Suppressor macrophage (primary cell): Measurements from ENCODE around the gene WDR76.
A peak's percentile ranks its signal among the peaks of the same experiment; 100 is the strongest.
"Not testable (repeated sequence)": the region's sequence is repeated elsewhere in the genome, so short reads cannot be mapped to it uniquely, and the experiment has no call there.

ENCODE experiments used
- DNase-seq, 4 experiments: peaks; one replicate each; pipeline ENCODE4 v3.0.0-alpha.2; 2020 to 2022
- total RNA-seq, 17 experiments: gene quantifications; one replicate each; lab custom pipeline; 2026; ENCODE audit warnings: mixed read lengths in 6 of 17, inconsistent platforms in 3 of 17; lab: John Stamatoyannopoulos, UW

WDR76 gene
- total RNA-seq, result 6.0 to 45.6 (median 22.8) reads per million in 17 experiments

DNA sequence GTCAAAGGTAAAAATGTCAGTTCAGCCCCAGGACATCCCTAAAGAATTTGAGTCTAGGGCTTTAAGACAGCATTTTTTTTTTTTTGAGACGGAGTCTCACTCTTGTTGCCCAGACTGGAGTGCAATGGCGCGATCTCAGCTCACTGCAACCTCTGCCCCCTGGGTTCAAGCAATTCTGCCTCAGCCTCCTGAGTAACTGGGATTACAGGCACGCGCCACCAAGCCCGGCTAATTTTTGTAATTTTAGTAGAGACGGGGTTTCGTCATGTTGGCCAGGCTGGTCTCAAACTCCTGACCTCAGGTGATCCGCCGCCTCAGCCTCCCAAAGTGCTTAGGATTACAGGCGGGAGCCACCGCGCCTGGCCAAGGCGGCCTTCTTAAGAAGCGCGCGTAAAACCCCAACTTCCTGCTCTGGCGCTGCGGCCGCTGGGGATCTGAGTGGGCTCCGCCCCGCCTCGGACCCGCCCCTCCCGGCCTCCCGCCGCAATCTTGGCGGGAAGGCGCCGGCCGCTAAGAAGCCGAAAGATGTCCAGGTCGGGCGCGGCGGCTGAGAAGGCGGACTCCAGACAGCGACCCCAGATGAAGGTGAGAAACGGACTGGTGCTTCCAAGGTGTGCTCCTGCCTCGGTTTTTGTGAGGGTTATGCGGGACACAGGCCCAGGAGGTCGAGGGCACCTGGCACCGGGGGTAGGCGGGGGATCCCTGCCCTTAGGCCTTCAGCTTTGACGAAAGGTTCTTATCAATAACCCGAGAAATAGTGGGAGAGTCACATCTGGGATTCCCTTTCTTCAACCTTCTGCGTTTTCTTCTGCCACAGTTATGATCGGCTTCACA is at the start of gene WDR76:
Gene WDR76, plus strand, starts transcription at position 495 of the 834 bp plus-strand sequence. Its CDS starts 31 bp downstream, at position 526.
- peak; percentile 88 to 94 (median 91) for DNase-seq

DNA sequence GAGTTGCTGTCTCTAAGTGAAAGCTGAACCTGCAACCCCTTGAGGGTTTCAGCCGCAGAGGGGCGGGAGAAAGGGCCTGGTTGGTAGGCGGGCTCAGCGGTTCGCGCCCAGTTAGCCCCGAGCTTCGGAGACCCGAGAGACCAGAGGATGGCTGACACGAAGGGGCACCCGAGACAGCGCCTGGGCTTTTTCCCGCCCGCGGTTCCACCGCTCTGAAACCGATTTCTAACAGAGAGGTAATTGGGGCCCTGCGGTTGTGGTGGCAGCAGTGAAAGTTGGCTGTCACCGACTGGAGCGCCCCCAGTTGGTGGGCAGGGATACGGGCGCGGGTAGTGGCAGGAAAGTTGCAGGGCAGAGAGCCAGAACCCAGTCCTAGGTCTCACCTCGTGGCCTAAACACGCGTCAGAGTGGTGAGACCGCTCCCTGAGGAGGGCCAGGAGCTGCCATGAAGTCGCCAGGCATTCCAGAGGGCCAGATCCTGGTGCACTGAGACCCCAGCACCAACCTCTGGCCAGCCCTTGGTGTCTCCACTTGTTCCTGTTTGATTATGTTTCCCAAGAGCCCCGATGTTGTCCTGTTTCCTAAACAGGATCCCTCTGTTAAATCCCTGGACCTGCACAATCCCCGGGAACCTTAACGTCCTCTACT is 49.4 kb upstream of the WDR76 start:
- DNase-seq, result peak; percentile 70 to 86 (median 77)

DNA sequence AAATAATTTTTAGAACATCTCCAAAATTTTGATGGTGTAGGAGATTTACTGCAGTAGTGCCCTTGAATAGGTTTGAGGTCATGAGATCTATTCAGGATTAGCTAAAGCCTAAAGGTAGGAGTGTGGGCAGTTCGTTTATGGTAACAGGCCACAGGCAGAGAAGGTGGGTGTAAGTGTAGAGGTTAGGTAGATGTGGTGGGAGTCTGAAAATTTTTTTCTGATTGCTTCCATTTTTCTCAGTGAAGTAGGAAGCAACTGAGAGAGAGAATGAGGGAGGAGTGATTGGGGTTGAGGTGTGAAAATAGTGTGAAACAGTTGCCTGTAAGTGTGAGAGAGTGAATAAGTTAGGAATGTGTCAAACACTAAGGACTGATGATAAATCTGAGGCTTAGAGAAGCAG is 47.8 kb upstream of the WDR76 start:
- DNase-seq, result no peak

DNA sequence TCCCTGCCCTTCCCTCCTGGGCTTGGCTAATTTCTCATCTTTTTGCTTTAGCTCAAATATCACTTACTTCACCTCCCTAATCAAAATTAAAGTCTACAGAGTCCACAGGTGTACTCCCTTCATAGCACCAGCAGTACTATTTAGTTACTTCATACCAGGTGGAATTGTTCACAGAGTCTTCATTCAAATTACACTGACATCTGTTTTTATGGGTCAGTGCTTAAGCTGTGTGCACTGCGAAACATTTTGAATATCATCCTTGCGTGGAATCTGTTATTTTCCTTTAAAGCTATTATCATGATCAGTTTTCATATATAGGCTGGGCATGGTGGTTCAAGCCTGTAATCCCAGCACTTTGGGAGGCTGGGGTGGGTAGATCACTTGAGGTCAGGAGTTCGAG is 37.4 kb upstream of the WDR76 start:
- no peak for DNase-seq

DNA sequence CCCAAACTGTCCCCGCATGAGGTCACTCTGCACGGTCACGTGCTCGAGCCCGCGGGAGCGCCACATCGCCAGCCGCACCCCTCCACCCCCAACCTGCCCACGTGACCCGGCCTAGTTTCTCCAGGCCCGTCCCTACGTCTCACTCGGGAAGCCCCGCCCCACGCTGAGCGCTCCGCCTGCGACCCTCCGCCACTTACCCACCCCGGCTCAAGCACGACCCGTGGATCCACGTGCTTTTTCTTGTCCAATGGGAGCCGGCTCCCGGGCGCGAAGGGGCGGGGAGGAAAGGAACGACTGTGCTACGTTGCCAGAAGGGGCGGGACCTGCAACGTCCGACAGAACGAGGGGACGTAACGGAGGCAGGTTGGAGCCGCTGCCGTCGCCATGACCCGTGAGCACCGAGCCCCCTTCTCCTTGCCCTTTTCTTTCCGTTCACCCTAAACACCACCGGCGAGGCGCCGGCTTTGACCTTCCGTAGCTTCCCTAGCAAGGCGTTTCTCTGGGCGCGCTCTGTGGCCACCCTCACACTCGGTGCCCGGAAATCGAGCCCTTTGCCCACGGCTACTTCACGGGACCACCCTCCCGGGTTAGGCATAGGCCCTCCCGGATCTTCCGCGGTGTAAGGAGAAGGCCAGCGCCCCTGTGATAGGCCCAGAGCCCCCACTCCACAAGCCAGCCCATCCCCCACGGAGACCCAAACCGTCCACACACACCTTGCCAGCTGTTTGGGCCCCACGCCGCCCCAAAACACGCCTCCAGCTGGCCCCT is 34.6 kb upstream of the WDR76 start, which contains the start of gene SERF2:
Gene SERF2, plus strand, starts transcription at position 328 of the 768 bp plus-strand sequence. Its CDS starts 57 bp downstream, at position 385.
- DNase-seq, result peak; percentile 100

DNA sequence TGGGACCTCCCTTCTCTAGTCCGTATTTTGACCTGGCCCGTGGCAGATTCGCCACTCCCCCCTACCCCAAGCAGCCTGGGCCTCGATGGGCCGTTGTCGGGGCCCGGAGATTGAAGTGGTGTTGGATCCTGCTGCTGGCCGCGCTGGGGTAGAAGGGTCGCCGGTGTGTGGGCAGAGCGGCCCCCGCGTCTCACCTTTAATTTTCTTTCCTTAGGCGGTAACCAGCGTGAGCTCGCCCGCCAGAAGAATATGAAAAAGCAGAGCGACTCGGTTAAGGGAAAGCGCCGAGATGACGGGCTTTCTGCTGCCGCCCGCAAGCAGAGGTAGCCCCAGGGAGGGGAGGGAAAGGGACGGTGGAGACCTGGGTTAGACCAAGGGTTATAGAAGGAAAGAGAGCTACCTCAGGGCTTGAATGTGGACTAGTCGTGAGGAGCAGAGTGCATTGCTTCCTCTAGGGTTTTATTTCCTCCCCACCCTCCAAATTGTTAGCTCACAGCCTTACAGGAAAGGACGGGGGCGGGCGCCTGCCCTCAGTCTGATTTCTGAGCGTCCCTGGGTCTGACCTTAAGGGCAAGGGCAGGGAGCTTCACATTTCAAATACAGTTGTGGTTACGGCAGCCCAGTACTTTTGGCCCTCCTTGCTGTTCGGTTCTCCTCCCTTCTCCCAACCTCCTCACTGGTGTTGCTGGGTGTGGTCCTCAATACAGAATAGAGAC is 33.9 kb upstream of the WDR76 start:
- peak; percentile 76 to 87 (median 86) for DNase-seq

DNA sequence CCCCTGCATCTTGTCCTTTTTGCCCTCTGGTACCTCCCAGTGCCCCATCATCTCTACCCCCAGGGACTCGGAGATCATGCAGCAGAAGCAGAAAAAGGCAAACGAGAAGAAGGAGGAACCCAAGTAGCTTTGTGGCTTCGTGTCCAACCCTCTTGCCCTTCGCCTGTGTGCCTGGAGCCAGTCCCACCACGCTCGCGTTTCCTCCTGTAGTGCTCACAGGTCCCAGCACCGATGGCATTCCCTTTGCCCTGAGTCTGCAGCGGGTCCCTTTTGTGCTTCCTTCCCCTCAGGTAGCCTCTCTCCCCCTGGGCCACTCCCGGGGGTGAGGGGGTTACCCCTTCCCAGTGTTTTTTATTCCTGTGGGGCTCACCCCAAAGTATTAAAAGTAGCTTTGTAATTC is 33.2 kb upstream of the WDR76 start:
- DNase-seq, result peak in 1 of 4 experiments; percentile 17

DNA sequence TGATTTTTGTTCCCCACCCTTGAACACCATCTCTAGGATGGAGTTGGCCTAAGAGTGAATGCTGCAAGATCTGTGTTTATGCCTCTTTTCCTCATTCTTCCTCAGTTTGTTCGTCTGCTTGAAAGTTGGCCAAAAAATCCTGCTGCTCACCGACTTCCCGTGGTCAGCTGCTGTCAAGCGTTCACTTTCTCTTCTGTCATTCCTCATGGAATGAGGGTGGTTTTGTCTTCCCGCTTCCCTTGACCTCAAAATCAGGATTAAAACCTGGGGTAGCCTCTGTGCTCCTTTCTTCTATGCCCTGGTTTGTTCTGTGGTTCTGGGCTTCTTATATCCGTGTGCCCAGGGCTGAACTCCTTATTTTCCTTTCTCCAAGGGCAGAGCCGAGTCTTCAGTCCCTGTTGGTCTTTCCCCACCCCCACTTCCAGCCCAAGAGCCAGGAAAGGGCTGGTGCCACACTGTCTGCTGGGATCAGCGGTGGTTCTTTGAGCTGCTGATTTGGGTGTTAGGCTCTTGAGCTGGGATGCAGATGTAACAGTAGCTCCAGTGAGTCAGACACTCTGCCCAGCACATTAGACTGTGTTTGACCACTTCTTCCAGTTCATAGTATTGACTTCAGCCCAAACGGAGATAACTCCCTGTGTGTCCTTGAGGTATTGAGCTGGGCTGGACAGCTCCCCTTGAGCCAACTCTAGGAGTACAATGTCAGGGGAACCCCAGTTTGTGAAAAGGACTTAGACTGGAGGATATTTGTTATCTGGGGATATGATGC is 32.3 kb upstream of the WDR76 start:
- no peak for DNase-seq

DNA sequence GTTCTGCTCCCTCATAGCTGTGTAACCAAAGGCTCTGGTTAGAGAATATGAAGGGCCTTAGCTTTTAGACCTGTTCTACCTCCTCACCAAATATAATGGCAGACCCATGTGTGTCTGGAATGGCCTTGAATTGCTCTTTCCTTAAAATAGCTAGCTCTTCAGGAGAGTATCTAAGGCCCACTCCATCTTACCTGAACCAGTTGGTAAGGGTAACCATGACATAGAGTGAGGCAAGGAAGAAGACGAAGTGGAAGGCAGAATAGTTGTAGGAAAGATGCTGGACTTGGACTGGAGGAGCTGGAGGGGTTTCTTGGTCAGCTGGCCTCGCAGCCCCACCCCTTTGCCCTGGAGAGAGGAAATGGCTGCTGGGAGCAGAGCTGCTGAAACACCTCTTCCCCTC is 31.6 kb upstream of the WDR76 start:
- DNase-seq, result no peak

DNA sequence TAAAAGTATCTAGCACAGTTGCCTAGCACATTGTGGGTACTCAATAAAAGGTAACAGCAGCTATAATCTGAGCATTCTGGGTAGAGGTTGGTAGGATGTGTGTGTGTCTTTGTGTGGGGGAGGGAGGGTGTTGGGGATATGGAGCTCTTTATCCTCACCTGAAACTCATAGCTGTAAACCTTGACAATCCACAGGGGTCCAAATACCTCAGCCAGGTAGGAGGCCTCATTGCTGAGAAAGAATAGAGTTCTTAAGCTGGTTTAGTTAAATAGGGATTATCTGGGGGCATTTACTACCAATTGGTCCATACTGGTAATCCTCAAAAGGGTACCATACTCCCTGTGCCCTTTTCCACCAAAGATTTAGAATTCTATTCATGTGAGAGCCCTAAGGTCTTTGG is 30.8 kb upstream of the WDR76 start:
- DNase-seq, result no peak

DNA sequence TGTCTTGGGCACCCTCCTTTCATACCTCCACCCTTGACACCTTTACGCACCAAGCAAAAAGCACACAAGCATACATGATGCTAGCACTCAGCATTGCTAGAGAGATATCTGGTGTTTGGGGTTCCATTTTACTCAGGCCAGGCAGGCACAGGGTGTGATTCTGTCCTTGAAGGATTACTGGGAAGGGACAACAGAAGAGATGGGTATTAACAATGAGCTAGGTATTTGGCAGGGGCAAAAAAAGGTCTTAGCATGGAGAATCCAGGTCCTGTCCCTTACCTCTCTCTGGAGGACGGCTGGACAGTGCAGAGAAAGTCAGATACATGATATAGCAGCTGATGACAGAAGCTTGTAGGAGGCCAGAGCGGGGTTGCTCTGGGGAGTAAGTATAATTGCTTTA is 30.2 kb upstream of the WDR76 start:
- DNase-seq, result no peak

DNA sequence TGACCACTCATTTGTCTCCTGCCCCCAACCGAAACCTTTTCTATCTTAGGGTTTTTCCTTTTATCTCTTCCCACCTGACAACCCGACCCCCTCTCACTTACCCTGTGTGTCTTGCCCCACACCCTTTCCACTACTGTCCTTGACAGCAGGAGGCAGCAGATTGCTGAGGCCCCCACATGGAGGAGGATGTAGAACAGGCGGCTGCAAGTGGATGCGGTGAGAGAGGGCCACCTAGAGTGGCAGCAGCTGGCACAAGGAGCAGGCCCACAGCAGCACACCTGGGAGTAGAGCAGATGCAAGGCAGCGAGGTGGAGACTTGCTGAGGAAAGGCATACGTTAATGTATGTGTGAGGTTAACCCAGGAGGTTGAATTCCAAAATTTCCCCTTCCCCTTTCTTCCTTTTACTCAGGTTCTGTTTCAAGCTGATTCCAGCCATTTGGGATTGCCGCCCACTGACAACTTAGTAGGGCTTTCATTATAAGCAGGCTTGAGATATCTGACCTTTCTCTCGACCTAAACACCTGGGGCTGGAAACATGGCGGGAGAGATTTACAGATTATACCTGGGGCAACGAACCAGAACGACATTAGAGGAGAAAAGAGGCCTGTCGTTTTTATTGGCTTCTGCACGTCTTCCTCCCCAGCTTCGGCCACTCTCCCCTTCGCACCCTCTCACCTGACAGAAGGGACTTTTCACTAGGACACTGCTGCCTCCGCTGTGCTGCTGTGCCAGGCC is 27.4 kb upstream of the WDR76 start:
- no peak for DNase-seq

DNA sequence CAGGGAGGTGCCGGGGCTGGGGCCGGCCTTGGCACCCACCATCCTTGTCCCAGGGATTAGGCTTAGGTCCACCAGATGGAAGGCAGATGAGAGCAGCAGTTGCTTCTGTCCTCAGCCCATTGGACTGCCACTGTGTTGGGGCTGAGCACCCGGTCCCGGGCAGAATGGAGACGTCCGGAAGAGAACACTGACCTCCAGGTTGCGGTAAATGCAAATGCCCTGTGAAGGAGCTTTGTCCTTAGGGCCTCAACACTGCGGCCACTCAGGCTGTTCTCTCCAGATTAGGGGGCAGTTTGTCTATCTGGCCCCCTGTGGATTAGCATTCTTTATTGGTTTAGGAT is 26.9 kb upstream of the WDR76 start, which contains the start of gene SERINC4:
Gene SERINC4, minus strand, starts transcription at position 276 of the 341 bp plus-strand sequence. Its CDS starts 234 bp downstream, at position 42.
- no peak for DNase-seq

DNA sequence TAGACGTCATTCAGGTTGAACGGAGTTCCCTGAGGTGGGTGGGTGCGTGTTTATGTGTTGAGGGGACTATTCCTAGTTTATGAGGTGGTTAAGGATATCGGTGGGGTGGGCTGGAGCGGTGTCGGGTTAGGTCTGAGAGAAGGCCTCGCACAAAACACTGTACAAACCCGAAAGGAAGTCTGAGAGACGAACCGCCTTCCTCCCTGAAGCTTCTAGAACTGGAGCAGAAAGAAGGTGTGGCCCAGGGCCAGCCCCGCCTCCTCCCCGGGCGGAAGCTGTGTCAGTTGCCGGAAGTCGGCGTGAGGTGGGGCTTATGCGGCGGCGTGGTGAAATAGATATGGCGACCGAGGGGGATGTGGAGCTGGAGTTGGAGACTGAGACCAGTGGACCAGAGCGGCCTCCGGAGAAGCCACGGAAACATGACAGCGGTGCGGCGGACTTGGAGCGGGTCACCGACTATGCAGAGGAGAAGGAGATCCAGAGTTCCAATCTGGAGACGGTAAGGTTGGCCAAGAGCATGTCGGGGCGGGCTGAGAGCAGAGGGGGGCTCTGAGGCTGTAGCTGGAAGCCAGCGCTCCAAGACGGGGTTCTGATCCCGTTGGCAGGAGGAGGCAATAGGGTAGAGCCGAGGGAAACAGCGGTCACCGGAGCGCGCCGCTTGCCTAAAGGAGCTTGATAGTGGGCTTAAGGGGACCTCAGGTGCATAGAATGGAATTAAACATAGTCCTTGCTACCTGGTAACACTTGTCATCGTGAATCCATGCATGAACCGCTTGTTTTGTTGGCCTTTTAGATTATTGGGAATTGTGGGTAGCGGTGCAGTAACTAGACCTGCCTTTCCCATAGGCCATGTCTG is 26.3 kb upstream of the WDR76 start, which contains the start of gene HYPK:
Gene HYPK, plus strand, starts transcription at position 314 of the 856 bp plus-strand sequence. Its CDS starts 24 bp downstream, at position 338.
- peak; percentile 91 to 95 (median 93) for DNase-seq

DNA sequence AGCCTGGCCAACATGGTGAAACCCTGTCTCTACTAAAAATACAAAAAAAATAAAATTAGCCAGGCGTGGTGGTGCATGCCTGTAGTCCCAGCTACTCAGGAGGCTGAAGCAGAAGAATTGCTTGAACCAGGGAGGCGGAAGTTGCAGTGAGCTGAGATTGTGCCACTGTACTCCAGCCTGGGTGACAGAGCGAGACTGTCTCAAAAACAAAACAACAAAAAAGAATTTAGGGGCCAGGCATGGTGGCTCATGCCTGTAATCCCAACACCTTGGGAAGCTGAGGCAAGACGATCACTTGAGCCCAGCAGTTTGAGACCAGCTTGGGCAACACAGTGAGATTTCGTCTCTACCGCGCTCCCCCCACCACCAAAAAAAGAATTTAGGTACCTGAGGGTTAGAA is 24.1 kb upstream of the WDR76 start:
- DNase-seq, result not testable (repeated sequence)

DNA sequence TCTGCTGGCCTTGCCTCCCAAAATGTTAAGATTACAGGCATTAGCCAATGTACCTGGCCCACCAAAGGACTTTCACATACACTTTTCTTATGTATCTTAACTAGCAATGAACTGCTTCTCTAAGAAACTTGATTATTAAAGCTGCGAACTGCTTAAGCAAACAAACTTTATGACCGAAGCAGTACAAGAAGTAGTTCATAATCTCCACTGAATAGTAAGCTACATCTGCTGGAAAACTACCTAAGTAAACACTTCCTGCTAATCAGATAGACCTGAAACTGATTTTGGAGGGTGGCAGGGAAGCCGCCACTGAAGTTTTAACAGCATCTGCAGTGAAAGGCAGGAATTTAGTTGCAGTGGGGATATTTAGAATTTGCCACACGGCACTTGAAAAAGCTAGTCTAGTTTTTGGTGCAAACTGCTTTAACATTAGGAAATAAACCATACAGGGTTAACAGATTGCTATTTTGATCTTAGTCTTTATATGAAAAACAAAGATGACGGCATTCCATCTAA is 18.3 kb upstream of the WDR76 start:
- no peak for DNase-seq

DNA sequence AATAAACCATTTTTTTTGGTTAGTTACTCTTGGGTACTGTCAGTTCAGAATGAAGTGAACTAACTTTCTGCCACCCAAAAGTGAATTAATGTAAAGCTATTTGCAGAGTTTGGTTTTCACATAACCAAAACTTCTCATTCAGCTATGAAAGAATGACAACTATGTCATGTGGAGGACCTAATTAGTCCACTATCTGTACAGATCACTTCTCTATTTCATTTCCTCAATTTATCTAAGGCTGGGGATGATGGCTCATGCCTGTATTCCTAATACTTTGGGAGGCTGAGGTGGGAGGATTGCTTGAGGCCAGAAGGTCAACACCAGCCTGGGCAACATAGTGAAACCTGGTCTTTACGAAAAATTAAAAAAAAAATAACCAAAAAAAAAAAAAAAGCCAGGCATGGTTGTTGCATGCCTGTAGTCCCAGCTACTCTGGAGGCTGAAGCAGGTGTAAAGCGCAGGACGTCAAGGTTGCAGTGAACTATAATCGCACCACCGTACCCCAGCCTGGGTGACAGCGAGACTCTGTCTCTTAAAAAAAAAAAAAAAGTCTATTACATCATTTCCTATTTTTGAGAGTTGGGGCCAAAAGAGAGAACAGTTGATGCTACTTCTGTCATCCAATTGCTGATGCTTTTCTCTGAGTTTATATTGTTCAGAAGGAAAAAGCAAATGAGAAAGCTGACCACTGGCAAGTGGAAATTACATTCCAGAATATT is 17.7 kb upstream of the WDR76 start:
- DNase-seq, result peak; percentile 55 to 87 (median 75)

DNA sequence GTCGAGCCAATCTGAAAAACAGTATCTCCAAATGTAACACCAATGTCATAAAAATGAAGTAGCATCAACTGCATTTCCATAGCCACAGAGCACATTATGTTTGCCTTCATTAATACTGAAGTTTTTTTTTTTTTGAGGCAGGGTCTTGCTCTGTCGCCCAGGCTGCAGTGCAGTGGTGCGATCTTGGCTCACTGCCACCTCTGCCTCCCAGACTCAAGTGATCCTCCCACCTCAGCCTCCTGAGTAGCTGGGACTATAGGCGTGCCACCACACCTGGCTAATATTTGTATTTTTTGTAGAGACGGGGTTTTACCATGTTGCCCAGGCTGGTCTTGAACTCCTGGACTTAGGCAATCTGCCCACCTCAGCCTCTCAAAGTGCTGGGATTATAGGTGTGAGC is 11.7 kb upstream of the WDR76 start:
- not testable (repeated sequence) for DNase-seq

DNA sequence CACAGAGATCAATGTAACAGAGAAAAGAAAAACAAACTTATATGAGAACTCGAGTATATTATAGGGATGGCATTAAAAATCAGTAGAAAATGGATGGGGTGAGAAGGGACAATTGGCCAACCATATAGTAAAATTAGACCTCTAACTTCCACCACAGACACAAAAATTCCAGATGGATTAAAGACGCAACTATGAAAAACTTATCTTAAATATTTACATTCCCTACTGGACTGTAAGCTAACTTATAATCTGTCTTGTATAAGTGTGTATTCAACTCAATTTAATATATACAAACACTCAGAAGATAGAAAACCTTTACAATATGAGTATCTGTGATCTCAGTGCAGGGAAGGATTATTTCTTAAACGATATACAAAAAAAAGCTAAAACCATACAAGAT is 5.3 kb upstream of the WDR76 start:
- DNase-seq, result no peak
